HG03139 (cell line): ENCODE results near the gene GRK6.
"Not testable (repeated sequence)": the region's sequence is repeated elsewhere in the genome, so short reads cannot be mapped to it uniquely, and the experiment has no call there.

Source experiments
- ATAC-seq: cut with Tn5 transposase; IDR thresholded peaks from one replicate; pipeline ENCODE4 v1.9.1; 2021; ENCODE audit not compliant: unreplicated experiment

The GRK6 gene

GRCh38 chr5:177397875-177398390 lies 28.5 kb upstream of the GRK6 start:
- no peak for ATAC-seq

DNA sequence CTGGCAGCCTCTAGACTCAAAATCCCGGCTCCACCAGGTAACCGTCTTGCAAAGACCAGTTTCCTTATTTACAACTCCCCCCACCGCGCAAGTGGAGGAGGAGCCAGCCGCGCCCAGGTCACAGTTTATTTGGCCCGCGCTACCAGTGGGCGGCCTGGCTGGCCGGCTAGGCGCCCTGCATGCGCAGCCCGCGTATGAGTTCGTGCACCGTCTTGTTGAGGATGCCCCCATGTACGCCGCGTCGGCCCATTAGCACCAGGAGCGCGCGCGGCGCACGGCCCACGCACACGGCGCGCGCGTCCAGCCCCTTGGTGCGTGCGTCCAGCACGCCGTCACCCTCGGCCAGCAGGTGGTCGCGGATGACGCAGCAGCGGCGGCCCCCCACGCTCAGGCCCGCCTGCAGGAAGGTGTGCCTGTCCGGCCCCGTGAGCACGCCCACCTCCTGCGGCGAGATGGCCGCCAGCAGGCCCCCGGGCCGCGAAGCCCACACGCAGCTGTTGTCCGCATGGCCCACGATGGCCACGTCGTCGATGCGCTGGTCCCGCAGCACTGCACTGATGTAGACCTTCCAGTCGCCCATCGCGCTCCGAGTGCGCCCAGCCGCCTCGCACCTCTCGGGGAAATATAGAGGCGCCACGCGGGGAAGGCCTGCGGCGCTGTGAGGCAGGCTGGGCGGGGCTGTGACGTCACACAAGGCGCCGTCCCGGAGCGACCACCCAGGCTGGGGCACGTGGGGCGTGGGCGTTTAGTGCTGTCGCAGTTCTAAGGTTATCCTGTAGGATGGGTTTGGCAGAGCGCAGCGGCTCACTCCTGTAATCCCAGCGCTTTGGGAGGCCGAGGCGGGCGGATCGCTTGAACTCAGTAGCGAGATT lies 26.2 kb upstream of the GRK6 start, which contains the start of gene PFN3:
Gene PFN3, minus strand, starts transcription at position 665 of the 872 bp plus-strand sequence. Its CDS starts 85 bp downstream, at position 580.
- no peak for ATAC-seq

- no peak for ATAC-seq
These were observed 24.0 kb upstream of the GRK6 start for GRCh38 chr5:177402271-177403043.

- ATAC-seq: peak; percentile 19
These were observed 23.2 kb upstream of the GRK6 start for GRCh38 chr5:177403102-177403791.

DNA sequence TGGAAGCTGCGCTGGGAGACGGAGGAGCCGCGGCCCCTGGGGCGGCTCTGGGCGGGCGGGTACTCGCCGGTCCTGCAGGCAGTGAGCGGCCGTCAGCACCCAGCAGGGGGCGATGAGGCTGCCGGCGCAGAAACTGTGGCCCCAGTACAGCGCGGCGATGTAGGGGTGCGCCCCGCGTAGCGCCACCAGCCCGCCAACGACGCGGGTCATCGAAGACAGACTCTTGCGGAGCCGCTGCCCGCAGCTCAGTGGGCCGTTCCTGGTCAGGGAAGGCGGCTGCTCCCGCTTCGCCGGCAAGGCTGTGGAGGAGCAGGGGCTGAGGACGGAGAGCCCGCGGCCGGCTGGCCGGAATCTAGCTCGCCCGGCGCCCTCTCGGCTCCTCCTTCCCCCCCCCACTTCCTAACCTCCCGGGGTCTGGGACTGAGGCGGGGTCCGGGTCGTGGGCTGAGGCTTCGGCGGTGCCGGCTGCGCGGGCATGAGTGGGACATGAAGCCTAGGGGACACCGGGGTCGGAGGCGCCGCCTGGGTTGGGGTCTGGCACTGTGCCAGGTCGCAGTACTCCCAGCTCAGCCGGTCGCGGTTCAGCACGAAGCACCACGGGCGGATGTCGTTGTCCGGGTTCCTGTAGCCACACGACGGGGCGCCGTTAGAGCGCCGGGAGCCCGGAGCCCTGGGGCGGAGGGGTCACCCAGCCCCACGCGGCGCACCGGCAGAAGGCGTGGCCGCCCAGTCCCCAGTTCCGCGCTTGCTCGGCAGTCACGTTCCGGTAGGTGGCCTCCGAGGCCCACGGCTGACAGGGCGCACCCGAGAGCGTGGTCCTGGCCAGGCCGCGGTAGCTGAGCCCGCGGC lies 22.5 kb upstream of the GRK6 start:
- peak; percentile 61 for ATAC-seq

GRCh38 chr5:177404641-177405179 lies 21.8 kb upstream of the GRK6 start:
- no peak for ATAC-seq

DNA sequence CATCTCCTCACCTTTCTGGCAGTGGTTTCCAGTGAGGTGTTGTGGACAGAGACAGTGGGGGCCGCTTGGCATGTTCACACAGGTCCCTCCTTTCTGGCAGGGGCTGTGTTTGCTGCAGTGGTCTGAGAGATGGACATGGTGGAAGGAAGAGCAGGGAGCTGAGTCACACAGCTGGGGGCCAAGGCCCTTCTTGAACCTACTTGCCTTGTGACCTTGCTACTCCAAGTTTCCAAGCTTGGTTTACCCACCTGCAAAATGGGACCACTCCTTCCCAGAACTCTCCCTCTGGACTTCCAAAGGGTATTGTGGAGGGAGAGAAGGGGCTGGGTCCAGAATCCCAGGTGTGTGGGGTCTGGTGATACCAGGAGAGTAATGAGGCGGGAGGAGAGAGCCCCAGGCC lies 21.2 kb upstream of the GRK6 start:
- ATAC-seq: no peak

DNA sequence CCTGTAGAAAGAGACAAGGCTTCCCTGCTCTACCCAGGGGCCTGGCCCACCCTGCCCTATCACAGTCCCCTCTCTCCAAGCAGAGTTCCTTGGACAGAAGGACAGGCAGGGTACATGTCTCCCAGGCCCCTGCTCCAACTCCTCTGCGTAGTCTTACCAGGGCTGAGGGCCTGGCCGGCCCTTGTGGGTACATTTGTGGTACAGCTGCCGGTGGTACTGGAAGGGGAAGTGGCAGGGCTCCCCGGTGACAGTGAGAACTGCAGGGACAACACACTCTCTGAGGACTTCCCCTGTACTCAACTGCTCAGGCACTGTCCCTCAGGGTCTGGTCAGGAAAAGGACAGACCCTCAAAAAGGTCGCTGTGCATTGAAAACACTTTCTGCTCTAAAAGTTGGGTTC lies 20.7 kb upstream of the GRK6 start:
- ATAC-seq: no peak

GRCh38 chr5:177409043-177409801 lies 17.3 kb upstream of the GRK6 start, which contains the start of gene F12:
Gene F12, minus strand, starts transcription at chr5:177409564. Its CDS starts 37 bp downstream, at chr5:177409527.
- no peak for ATAC-seq

DNA sequence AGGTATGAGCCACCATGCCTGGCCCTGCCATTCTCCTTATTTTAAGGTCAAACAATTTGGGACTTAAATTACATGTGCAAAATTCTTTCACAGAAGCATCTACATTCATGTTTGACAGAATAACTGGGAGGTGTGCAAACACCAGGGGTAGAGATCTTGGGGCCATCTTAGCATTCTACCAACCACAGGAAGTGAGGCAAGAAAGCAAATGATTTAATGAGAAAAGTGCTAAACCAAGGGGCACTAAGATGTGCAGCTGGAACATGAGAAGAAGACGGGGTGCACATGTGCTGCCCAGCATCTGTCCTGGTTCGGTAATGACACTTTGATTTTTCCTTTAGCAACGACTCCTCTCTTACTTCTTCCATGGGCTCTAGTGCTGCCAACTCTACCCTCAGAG lies 15.9 kb upstream of the GRK6 start:
- ATAC-seq: no peak

GRCh38 chr5:177412603-177413233 lies 13.8 kb upstream of the GRK6 start:
- ATAC-seq: peak; percentile 48

- ATAC-seq: no peak
These were observed 12.0 kb upstream of the GRK6 start for GRCh38 chr5:177414481-177414880.

DNA sequence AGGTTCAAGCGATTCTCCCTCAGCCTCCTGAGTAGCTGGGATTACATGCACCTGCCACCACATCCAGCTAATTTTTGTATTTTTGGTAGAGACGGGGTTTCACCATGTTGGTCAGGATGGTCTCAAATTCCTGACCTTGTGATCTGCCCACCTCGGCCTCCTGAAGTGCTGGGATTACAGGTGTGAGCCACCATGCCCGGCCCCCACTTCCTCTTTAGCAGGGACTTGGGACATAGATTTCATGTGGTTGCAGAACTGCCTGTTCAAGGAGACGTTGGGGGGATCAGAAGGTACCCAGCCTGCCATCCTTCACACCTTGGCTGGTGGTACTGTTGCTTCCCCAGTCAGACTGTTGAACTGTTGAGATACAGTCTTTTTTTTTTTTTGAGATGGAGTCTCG lies 9.4 kb upstream of the GRK6 start:
- ATAC-seq: not testable (repeated sequence)

DNA sequence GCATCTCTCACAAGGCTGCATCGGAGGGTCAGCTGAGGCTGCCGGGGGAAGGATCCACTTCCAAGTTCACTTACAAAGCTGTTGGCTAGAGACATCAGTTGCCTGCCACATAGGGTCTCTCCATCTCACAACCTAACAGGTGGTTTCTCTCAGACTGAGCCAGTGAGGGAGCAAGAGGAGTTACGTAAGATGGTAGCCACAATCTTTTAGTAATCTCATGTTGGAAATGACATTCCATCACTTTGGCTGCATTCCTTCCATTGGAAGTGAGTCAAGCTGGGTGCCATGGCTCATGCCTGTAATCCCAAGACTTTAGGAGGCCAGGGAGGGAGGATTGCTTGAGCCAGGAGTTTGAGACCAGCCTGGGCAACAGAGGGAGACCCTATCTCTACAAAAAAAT lies 7.4 kb upstream of the GRK6 start:
- ATAC-seq: no peak

DNA sequence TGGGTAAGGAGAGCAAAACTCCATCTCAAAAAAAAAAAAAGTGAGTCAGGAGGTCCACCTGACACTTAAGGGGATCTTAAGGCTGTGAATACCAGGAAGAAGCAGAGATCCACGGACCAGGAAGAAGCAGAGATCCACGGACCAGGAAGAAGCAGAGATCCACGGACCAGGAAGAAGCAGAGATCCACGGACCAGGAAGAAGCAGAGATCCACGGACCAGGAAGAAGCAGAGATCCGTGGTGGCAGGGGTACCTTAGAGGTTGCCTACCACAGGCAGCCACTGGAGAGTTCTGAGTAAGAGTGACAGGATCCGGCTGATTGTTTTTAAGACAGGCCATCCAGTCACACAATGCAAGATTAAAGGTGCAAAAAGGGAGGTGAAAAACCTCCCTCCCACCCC lies 6.0 kb upstream of the GRK6 start:
- ATAC-seq: not testable (repeated sequence)

DNA sequence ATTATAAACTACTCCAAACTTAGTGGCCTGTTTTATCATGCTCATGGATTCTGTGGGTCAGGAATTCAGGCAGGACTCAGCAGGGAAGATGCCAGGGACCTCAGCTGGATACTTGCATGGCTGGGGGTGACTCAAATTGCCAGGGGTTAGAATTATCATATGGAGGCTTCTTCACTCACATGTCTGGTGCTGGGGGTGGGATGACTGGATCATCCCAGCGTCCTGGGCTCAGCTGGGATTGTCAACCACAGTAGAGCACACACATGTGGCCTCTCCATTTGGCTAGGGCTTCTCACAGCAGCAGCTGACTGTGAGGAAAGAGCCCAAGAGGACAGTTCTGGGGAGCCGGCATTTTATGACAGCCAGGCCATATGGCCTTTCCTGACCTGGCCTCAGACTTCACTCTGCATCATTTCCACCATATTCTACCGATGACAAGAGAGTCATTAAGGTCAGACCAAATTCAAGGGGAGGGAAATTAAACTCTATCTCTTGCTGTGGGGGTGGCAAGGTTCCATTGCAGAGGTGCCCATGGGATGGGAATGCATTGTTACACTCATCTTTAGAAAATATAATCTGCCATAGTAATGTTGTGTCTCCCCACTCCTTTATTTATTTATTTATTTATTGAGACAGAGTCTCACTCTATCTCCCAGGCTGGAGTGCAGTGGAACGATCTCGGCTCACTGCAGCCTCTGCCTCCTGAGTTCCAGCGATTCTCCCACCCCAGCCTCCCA lies 5.2 kb upstream of the GRK6 start:
- ATAC-seq: no peak

- no peak for ATAC-seq
These were observed 2.8 kb upstream of the GRK6 start for GRCh38 chr5:177423671-177424070.

DNA sequence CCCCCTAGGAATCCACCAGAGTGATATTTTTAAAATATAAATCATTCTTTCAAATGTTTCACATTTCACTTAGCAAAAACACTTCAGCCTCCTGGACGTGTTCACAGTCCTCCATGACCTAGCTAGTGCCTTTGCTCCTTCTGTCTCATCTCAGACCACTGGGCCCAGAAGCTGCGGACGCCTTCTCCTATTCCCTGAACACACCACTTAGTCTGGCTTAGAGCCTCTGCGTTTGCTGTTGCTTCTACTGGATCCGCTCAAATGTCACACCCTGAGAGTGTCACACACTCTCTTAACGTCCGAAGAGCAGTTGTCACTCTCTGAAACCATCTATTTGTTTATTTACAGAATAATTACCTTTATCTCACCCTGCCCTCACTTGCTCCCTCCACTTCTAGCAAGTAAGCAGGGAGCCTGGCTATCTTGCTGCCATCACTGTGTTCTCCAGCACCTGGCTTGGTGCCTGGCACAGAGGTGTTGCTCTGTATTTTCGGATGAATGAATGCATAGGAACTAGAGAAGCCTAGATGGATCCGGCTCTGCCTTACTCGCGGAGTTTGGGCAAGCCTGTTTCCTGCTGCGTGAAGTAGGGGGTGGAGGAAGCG lies 1.2 kb upstream of the GRK6 start:
- ATAC-seq: no peak
